Nephron progenitor cell (in vitro differentiated cells): ENCODE results near the gene GPANK1.

Experiments
- DNase-seq: peaks from one replicate; pipeline ENCODE4 v3.0.0; 2021
- H3K27ac Mint-ChIP-seq: 2 replicates; pipeline ENCODE4 v1.8.0; 2021; ENCODE audit warnings: mild to moderate bottlenecking, moderate library complexity, mixed read lengths
- H3K27me3 Mint-ChIP-seq: 2 replicates; pipeline ENCODE4 v1.8.0; 2021; ENCODE audit warnings: mild to moderate bottlenecking, low read depth, mixed read lengths; ENCODE audit not compliant: poor library complexity
- H3K36me3 Mint-ChIP-seq: 2 replicates; pipeline ENCODE4 v1.8.0; 2021; ENCODE audit warnings: low read depth, mixed read lengths
- H3K4me1 Mint-ChIP-seq: 2 replicates; pipeline ENCODE4 v1.8.0; 2021; ENCODE audit warnings: mixed read lengths
- H3K4me3 Mint-ChIP-seq: 2 replicates; pipeline ENCODE4 v1.8.0; 2021; ENCODE audit warnings: mild to moderate bottlenecking, moderate library complexity, mixed read lengths
- H3K9me3 Mint-ChIP-seq: 2 replicates; pipeline ENCODE4 v1.8.0; 2021; ENCODE audit warnings: mild to moderate bottlenecking, moderate library complexity, mixed read lengths
- TF ChIP-seq, protein P1 (sequence below): fragments of 200-600 bp; sonication (generic); IDR thresholded peaks from 2 replicates; pipeline ENCODE4 v1.5.0; 2021; ENCODE audit warnings: antibody characterized with exemption

Gene GPANK1

DNA sequence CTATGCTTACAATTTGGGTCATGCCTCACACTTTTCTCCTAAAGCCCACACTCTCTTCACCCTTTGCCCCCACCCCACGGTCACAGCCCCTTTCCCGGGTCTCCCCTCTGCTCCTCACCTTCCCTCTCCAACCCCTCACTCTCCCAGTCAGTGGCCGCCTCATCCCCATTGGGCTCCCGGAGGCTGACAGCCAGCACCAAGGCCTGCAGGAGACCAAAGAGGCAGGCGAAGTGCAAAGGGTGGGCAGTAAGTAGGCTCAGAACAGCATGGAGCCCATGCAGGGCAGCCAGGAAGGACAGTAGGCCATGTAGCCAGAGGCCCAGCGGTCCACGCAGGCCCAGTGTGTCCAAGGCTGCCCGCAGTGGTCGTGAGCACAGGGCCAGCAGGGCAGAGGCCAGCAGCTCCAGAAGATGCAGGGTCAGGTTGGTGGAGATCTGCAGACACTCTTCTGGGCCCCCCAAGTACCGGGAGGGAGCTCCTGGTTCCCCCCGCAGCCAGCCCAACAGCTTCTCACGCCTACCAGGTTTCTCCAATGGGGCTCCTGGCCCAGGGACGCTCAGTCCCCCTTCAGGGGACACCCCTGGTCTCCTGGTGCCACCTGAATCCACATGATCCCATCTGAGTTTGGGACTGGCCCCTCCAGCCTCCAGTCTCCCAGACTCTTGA is 5.7 kb downstream of the GPANK1 start:
- Mint-ChIP-seq H3K4me1 (peaks cover 82% of the 10 kb centered on the region), H3K36me3 (peaks cover 39% of the 10 kb centered on the region), H3K27ac (peak overlapping the region; percentile 90), H3K9me3 (no peaks in the 10 kb centered on the region), H3K4me3 (peak overlapping the region; percentile 86), H3K27me3 (no peaks in the 10 kb centered on the region)
- DNase-seq = no peak
- TF ChIP-seq, protein P1, sequence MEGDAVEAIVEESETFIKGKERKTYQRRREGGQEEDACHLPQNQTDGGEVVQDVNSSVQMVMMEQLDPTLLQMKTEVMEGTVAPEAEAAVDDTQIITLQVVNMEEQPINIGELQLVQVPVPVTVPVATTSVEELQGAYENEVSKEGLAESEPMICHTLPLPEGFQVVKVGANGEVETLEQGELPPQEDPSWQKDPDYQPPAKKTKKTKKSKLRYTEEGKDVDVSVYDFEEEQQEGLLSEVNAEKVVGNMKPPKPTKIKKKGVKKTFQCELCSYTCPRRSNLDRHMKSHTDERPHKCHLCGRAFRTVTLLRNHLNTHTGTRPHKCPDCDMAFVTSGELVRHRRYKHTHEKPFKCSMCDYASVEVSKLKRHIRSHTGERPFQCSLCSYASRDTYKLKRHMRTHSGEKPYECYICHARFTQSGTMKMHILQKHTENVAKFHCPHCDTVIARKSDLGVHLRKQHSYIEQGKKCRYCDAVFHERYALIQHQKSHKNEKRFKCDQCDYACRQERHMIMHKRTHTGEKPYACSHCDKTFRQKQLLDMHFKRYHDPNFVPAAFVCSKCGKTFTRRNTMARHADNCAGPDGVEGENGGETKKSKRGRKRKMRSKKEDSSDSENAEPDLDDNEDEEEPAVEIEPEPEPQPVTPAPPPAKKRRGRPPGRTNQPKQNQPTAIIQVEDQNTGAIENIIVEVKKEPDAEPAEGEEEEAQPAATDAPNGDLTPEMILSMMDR = no peak

DNA sequence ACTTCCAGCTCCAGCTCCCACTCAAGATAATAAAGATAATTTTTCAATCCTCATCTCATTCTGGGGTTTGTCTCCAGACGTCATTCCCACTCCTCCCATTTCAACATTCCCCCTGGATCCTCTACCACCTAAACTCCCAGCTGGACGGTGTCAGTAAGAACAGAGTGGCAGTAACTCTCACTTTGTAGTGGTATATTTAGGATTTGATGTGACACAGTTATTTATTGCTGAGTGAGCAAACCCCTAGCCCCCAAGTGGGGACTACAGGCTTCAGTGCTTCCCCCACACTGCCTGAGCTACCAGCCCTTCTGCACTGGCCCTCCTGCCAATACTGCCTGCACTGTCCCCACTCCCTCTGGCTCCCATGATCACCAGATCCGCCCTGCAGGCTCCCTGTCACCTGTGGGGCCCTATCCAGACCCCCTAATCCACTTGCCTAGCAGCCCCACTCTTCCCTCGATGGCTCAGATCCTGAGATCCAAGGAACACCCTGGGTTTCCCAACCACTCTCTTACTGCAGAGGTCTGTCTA is 6.6 kb downstream of the GPANK1 start:
- TF ChIP-seq, protein P1 = no peak
- Mint-ChIP-seq H3K4me3 (peak overlapping the region; percentile 86), H3K4me1 (peaks cover 77% of the 10 kb centered on the region), H3K36me3 (peaks cover 34% of the 10 kb centered on the region), H3K27me3 (no peaks in the 10 kb centered on the region), H3K27ac (peak overlapping the region; percentile 68), H3K9me3 (no peaks in the 10 kb centered on the region)
- DNase-seq = no peak

DNA sequence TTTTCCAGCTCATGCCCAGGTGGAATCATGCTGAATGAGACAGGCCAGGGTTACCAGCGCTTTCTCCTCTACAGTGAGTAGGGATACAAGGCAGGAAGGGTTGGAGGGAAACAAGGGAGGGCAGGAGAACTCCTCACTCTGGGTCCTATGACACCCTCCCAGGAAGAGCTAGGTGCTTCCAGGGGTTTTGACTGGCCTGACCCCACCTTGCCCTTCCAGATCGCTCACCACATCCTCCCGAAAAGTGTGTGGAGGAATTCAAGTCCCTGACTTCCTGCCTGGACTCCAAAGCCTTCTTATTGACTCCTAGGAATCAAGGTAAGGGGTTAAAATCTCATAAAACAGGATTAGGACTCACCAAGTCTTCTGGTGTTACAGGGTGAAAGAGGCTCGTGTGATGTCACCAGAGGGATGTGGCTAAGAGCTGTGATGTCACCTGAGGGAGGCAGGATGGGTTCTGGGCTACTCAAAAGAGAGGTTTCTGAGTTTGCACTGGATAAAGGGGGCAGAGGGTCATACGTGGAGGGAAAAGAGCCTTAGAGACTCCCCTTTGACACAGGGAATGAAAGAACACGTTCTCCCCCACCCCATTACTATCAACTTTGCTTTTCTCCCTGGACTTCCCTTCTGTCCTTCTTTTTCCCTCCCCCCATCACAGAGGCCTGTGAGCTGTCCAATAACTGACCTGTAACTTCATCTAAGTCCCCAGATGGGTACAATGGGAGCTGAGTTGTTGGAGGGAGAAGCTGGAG is 7.2 kb downstream of the GPANK1 start:
- no peaks in the 10 kb centered on the region for H3K27me3 Mint-ChIP-seq
- DNase-seq = no peak
- peaks cover 79% of the 10 kb centered on the region for H3K4me1 Mint-ChIP-seq
- TF ChIP-seq, protein P1 = no peak
- peaks cover 32% of the 10 kb centered on the region for H3K36me3 Mint-ChIP-seq
- peak overlapping the region; percentile 68 for H3K27ac Mint-ChIP-seq
- H3K4me3 Mint-ChIP-seq = peak overlapping the region; percentile 86
- no peaks in the 10 kb centered on the region for H3K9me3 Mint-ChIP-seq

DNA sequence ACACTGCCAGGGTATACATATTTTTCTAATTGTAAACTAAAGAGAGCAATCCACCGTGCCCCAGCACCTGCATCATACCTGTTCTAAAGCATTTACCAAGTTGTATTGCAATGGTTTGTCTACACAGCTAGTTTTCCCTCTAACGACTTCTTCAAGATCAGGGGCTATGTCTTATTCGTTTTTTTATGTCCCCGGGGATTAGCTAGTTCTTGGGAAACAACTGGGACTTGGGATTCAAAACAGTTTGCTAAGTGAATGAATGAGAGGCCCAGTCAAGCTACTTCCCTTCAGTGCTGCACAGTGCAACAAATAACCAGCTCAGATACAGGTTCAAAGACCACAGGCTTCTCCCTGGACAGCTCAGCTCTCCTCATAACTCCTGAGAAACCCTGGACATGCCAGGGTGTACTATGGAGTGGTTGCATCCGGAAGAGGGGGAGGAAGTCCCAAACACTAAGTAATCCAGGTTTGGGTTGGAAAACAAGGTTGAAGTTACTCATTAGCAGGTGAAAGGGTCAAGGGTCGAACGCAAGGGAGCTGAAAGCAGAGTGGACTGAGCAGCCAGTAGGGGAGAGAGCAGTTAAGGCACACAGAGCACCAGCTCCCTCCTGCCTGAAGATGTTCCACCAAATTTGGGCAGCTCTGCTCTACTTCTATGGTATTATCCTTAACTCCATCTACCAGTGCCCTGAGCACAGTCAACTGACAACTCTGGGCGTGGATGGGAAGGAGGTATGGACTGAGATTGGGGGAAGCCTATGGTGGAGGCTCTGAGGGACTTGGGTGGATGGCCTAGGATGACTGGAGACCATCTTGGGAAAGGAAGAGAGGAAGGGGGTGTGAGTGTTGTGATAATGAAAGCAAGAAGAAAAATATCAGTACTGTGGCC is 9.2 kb downstream of the GPANK1 start, which contains the start of gene APOM:
Gene APOM (plus strand): TSS at position 546 of the 889 bp plus-strand sequence. CDS start 73 bp downstream, at position 619.
- no peak within 1 kb of the TSS for H3K4me3 Mint-ChIP-seq
- peaks cover 75% of the 10 kb centered on the region for H3K4me1 Mint-ChIP-seq
- H3K27me3 Mint-ChIP-seq = peaks cover 4% of the 10 kb centered on the region
- H3K9me3 Mint-ChIP-seq = no peaks in the 10 kb centered on the region
- TF ChIP-seq, protein P1 = no peak
- H3K27ac Mint-ChIP-seq = peak within 1 kb of the TSS; percentile 83
- H3K36me3 Mint-ChIP-seq = peaks cover 32% of the 10 kb centered on the region
- DNase-seq = no peak

DNA sequence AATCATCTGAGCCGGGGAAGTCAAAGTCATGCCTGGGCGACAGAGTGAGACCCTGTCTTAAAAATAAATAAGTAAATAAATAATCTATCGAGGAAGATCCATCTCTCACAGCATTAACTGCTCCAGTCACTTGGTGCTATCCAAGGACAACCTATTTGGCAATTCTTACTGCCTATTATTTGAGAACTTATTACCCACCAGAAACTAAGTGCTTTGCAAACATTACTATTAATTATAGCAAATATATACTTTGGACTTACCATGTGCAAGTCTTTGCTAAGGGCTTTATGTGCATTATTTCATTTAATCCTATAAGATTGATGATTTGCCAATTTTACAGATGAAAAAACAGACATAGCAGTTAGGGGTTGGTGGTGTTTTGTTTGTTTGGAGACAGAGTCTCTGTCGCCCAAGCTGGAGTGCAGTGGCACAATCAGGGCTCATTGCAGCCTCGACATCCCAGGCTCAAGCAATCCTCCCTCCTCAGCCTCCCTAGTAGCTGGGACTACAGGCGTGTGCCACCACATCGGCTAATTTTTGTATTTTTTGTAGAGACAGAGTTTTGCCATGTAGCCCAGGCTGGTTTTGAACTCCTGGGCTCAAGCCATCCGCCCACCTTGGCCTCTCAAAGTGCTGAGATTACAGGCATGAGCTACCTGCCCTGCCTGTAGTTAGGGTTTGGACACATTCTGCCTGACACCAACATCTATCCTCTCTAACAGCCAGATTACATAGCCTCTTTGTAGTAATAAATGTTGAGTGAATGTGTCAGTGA is 10.0 kb downstream of the GPANK1 start:
- H3K27me3 Mint-ChIP-seq = peaks cover 4% of the 10 kb centered on the region
- DNase-seq = no peak
- no peaks in the 10 kb centered on the region for H3K9me3 Mint-ChIP-seq
- H3K4me1 Mint-ChIP-seq = peaks cover 75% of the 10 kb centered on the region
- H3K27ac Mint-ChIP-seq = no peak overlapping the region
- peak overlapping the region; percentile 23 for H3K4me3 Mint-ChIP-seq
- TF ChIP-seq, protein P1 = no peak
- peaks cover 39% of the 10 kb centered on the region for H3K36me3 Mint-ChIP-seq
